Measurements from ENCODE around the gene GAS2L2. TPM values are rescaled to one million over a fixed set of nuclear protein-coding genes. Genes with fewer than 3 reads are reported as not detected.

Gene GAS2L2
- total and polyA plus RNA-seq, 4 donors = not detected

- H3K4me1 ChIP-seq (ENCODE audit: control insufficient read depth in 4 of 4, insufficient read depth in 4 of 4, low read length in 3 of 4) = peaks cover 3 to 15% (median 10%) of the 10 kb centered on the region in 4 donors
- H3K4me3 ChIP-seq (ENCODE audit: low read depth in 1 of 3, low read length in 3 of 3) = no peak overlapping the region
- no peak for DNase-seq (ENCODE audit: low spot score)
- no peak for TF ChIP-seq JUND (IDR thresholded peaks at IDR 0.05)
- TF ChIP-seq RXRA (IDR thresholded peaks at IDR 0.05) = no peak
- TF ChIP-seq TAF1 (conservative IDR thresholded peaks at IDR 0.05) = no peak
- no peak for TF ChIP-seq SP1 (IDR thresholded peaks at IDR 0.05)
- H3K9ac ChIP-seq (ENCODE audit: low read depth in 1 of 2, low read length in 2 of 2) = no peak overlapping the region
- no peaks in the 10 kb centered on the region for H3K27me3 ChIP-seq (ENCODE audit: control insufficient read depth in 4 of 4, insufficient read depth in 4 of 4, low read length in 3 of 4)
- no peak overlapping the region for H3K27ac ChIP-seq (ENCODE audit: low read depth in 1 of 2, low read length in 2 of 2)
- no peaks in the 10 kb centered on the region for H3K36me3 ChIP-seq (ENCODE audit: control insufficient read depth in 4 of 4, insufficient read depth in 3 of 4, low read depth in 1 of 4, low read length in 3 of 4)
- 91% methylated on average over 3 of the region's 3 CpGs for WGBS
- no peaks in the 10 kb centered on the region for H3K9me3 ChIP-seq (ENCODE audit: control insufficient read depth in 4 of 4, low read length in 3 of 4)
Measured at GRCh38 chr17:35780950-35781349, 27.9 kb upstream of the GAS2L2 start.

GRCh38 chr17:35778641-35779196 is 25.7 kb upstream of the GAS2L2 start:
- Histone ChIP-seq H3K4me3 (ENCODE audit: low read depth in 1 of 3, low read length in 3 of 3) (no peak overlapping the region), H3K9me3 (ENCODE audit: control insufficient read depth in 4 of 4, low read length in 3 of 4) (no peaks in the 10 kb centered on the region), H3K27ac (ENCODE audit: low read depth in 1 of 2, low read length in 2 of 2) (no peak overlapping the region), H3K36me3 (ENCODE audit: control insufficient read depth in 4 of 4, insufficient read depth in 3 of 4, low read depth in 1 of 4, low read length in 3 of 4) (no peaks in the 10 kb centered on the region), H3K4me1 (ENCODE audit: control insufficient read depth in 4 of 4, insufficient read depth in 4 of 4, low read length in 3 of 4) (peaks cover 2 to 11% (median 9%) of the 10 kb centered on the region in 4 donors), H3K9ac (ENCODE audit: low read depth in 1 of 2, low read length in 2 of 2) (no peak overlapping the region), H3K27me3 (ENCODE audit: control insufficient read depth in 4 of 4, insufficient read depth in 4 of 4, low read length in 3 of 4) (no peaks in the 10 kb centered on the region)
- 92% methylated on average over 16 of the region's 16 CpGs for WGBS
- no peak for DNase-seq (ENCODE audit: low spot score)
- TF ChIP-seq ZBTB33 (IDR thresholded peaks at IDR 0.05) (no peak), FOXA1 (IDR thresholded peaks at IDR 0.05) (no peak), JUND (IDR thresholded peaks at IDR 0.05) (no peak), YY1 (IDR thresholded peaks at IDR 0.05) (no peak), SP1 (IDR thresholded peaks at IDR 0.05) (no peak), HNF4G (IDR thresholded peaks at IDR 0.05) (no peak), ATF3 (IDR thresholded peaks at IDR 0.05) (no peak), RXRA (IDR thresholded peaks at IDR 0.05) (no peak), FOXA2 (IDR thresholded peaks at IDR 0.05) (no peak), GABPA (IDR thresholded peaks at IDR 0.05 in 1 of 2, conservative IDR thresholded peaks at IDR 0.05 in 1 of 2) (no peak), EGR1 (IDR thresholded peaks at IDR 0.05; ENCODE audit: low read depth in 2 of 2) (no peak), CTCF (IDR thresholded peaks at IDR 0.05; ENCODE audit: low read depth, low read length, missing input control) (no peak), NR2F2 (IDR thresholded peaks at IDR 0.05) (no peak), MAX (IDR thresholded peaks at IDR 0.05) (no peak)

GRCh38 chr17:35775583-35775982 is 22.5 kb upstream of the GAS2L2 start:
- H3K36me3 ChIP-seq (ENCODE audit: control insufficient read depth in 4 of 4, insufficient read depth in 3 of 4, low read depth in 1 of 4, low read length in 3 of 4) = no peaks in the 10 kb centered on the region
- 75% methylated on average over 6 of the region's 6 CpGs for WGBS
- no peaks in the 10 kb centered on the region for H3K9me3 ChIP-seq (ENCODE audit: control insufficient read depth in 4 of 4, low read length in 3 of 4)
- H3K27me3 ChIP-seq (ENCODE audit: control insufficient read depth in 4 of 4, insufficient read depth in 4 of 4, low read length in 3 of 4) = no peaks in the 10 kb centered on the region
- TF ChIP-seq NR2F2 (IDR thresholded peaks at IDR 0.05) (no peak), MAX (IDR thresholded peaks at IDR 0.05) (no peak), GABPA (IDR thresholded peaks at IDR 0.05 in 1 of 2, conservative IDR thresholded peaks at IDR 0.05 in 1 of 2) (no peak)
- no peak overlapping the region for H3K27ac ChIP-seq (ENCODE audit: low read depth in 1 of 2, low read length in 2 of 2)
- H3K4me1 ChIP-seq (ENCODE audit: control insufficient read depth in 4 of 4, insufficient read depth in 4 of 4, low read length in 3 of 4) = peaks cover 0 to 3% (median 1%) of the 10 kb centered on the region in 4 donors
- H3K4me3 ChIP-seq (ENCODE audit: low read depth in 1 of 3, low read length in 3 of 3) = no peak overlapping the region
- no peak for DNase-seq (ENCODE audit: low spot score)
- no peak overlapping the region for H3K9ac ChIP-seq (ENCODE audit: low read depth in 1 of 2, low read length in 2 of 2)
